Measurements from ENCODE around the gene FBLN7.

The FBLN7 gene

DNA sequence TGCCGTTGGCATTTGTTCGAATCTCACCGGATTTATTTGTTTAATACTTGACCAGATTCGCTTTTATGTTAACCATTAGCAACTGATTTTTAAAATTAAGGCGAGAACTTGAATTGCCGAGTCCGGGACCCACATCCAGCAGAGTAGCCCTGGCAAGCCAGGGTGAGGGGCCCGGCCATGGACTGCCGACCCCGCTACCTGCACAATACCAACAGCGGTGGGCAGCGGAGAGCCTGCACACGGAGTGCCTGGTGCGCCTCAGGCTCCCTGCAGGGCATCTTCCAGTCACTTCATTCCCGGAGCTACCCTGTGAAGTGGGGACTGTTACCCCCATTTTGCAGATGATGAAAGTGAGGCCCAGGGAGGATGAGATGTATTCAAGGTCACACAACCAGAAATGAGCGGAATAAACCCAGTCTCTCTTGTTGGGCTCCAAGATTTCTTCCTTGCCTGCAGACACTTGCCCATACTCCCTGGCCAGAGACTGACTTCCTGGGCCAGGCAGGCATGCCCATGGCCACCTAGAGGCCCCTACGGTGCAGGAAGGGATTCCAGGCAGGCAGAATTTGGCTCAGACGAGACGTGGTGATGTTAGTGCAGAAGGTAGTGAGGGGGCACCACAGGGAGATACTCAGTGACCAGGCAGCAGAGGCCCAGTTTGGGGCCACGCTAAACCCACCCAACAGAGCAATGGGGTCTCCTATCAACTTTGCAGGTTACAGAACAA, 2.9 kb downstream of the FBLN7 start:
- no peak for DNase-seq (ENCODE audit: low spot score)

DNA sequence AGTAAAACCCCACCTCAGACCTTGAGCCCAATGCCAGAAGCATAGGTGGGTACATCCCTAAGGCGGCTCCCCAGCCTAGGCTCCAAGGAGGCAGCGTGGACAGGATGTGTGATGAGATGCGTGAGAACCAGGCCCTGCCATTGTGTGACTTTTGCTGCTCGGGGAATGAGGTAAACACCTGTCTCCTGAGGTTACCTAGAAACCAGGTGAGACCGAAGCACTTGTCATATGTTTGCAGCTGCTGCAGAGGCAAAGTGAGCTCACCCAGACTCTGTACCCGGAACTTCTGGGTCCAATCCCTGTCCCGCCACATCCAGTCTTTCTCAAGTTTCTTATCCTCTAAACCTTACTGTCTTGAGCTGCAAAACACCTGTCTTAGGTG, 3.4 kb downstream of the FBLN7 start:
- no peak for DNase-seq (ENCODE audit: low spot score)

DNA sequence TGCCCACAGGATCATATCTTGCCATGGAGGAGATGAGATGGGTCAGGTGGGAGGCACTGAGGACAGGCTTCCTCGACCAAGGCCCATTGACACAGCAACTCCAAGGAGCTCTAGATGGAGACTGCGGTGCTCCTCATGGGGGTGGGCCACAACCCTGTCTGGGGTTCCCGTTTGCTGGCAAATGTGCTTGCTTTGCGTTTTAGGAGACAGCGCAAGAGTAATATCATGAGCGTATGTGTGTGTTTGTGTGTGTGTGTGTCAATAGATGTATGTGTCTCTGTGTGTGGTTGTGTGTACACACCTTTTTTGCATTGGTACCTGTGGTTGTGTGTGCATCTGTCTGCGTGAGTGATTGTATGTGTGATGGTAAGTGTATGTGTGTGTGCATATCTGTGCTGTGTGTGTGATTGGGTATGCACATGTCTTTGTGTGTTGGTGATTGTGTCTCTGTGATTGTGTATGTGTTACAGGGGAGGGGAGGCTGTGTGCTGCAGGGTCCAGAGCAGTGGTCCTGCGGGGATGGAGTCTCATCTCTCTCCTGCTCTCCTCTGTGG, 4.4 kb downstream of the FBLN7 start:
- DNase-seq (ENCODE audit: low spot score): no peak

DNA sequence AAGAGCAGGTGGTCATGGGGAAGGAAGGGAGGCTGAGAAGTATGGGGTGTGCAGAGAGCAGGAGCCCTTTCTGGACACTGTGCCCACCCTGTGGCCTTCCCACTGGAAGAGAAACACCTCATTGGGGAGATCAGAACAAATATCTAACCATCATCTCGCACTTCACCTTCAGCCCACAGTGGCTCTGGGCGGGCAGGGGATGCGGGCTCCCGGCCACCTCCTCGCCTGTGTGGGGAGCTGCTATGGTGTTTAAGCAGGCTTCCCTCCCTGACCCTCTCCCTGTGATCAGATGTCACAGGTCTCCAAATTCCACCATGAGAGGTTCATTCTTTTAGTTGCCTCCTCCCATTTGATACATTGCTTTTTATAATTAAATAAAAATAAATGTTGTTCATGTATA, 5.0 kb downstream of the FBLN7 start:
- no peak for DNase-seq (ENCODE audit: low spot score)

DNA sequence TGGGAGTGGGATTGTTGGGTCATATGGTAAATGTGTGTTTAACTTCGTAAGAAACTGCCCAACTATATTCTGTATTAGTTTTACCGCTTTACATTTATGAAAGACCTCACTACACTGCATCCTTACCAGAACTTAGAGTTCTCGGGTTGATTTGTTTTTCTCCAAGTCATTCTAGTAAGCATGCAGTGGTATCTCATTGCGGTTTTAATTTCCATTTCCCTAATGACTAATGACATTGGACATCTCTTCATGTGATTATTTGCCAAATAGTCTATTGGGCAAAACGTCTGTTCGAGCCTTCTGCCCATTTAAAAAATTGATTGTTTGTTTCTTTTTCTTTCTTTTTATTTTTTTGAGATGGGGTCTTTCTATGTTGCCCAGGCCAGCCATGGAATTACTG, 6.8 kb downstream of the FBLN7 start:
- DNase-seq (ENCODE audit: low spot score): no peak

DNA sequence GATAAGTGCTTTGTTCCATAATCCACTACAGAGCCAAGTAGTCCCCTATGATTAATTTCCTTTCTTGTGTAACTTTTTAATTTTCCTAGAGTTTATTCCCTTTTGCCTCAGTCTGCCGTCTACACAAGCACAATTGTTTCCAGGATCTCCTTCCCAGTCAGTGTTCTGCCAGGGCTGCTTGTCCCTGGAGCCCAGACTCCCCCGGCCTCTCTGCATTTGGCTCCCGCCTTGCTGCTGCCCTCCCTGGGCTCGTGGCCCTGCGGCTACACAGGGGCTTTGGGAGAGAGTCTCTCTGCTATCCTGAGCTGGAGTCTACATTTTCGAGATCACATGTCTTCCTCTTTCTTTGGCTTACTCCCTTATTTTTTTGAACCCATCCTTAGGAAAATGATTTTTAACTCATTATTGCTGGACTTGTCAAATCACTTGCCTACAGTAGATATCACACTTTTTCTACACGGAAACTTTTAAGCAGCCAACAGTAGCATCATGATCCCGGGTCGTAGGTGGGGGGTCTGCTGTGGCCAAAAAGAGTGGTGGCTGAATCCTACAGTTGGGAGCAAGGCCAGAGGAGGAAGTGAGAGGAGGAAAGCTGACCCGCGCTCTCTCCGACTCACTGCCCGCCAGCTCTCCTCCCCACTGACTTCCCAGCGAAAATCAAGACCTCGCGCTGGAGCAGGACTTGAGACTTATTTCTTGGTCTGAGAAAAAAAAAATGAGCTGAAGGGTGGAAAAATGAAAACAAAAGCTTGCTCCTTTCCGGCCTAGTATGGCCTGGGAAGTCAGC, 9.4 kb downstream of the FBLN7 start:
- no peak for DNase-seq (ENCODE audit: low spot score)

DNA sequence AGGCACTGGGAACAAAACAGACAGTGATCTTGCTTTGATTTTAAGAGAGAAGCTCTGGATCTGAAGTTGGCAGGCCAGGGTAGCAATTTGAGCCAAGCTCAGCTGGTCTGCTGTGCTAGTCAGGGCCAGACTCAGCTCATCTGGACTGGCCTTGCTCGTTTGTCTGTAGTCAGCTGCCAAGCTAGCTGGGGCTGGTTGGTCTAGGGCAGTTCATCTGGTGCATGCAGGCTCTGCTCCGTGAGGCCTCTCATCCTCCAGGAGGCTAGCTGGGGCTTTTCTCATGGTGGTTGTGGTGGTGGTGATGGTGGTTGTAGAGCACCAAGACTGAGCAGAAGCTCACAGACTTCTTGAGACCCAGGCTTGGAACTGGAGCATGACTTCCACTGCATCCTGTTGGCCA, 10.3 kb downstream of the FBLN7 start:
- DNase-seq (ENCODE audit: low spot score): no peak

DNA sequence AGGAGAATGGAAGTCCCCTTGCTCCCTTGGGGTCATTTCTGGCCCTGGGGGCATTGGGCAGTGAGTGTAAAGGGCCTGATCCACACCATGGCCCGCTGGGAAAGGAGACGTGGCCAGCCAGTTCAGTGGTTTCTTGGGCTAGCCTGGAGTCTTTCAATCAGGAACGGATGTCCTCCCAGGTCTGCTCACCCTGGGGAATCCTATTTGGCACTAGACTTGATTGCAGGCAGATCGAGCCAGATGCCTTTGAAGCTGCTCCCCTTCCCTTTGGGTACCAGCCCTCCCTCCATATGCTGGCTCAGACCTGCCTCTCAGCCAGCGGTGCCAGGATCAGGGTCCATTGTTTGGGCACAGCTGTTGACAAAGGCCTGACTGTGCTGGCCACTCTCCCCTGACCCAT, 11.0 kb downstream of the FBLN7 start:
- DNase-seq (ENCODE audit: low spot score): no peak

DNA sequence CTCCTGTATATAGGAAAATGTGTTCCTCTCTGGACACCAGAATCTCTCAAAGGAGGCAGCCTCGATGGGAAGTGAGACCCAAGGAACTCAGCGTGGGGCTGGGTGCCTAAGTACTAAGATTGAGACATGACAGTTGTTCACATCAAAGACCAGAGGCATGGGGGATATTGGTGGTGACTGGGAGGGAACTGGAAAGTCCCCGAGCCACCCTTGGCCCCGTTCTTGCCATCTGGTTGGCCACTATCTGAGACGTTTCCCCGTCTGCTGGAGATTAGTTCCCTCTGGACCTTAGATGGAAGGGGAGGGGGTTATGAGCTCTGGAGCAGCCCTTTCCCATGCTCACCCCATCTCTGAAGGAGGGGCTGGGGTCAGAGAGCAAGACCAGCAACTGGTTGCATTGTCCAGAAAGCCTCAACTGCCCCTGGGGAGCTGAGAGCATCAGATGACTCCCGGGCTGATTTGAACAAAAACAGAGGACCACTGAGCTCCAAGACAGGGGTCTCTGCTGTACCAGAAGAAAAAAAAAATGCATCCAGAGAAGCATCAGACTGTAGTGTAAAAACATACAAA, 11.8 kb downstream of the FBLN7 start:
- no peak for DNase-seq (ENCODE audit: low spot score)

DNA sequence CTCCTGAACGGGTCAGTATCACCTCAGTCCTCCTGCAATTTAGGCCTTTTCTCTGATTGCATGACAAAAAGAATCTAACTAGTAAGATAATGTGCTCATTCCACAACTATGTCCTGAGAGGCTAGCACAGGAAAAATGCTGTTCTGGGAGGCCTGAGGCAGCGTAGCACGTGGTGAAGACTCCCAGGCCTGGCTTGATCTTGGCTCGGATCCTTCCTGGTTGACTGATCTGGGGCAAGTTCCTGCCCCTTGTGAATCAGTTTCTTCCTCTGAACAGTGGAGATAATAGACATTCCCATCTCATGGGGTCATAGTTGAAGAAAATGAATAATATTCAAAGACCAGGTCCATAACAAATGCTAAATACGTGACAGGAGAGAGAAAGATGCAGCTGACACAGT, 12.3 kb downstream of the FBLN7 start:
- DNase-seq (ENCODE audit: low spot score): no peak

DNA sequence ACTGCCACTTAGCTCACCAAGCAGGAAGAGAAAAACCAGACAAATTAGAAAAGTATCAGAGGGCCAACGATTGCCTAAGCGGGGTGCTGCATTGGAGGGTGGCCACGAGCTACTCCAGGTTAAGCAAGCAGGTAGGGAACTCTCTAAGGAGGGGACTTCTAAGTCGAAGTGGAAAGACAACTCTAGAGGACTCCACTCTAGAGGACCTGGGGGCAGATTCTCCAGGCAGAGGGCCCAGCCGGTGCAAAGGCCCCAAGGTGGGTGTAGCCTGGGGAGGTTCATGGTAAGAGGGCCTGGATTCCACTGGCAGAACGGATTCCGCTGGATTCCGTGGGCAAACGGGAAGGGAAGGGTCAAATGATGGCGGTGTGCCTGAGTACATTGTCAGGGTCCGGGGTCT, 12.7 kb downstream of the FBLN7 start:
- no peak for DNase-seq (ENCODE audit: low spot score)

DNA sequence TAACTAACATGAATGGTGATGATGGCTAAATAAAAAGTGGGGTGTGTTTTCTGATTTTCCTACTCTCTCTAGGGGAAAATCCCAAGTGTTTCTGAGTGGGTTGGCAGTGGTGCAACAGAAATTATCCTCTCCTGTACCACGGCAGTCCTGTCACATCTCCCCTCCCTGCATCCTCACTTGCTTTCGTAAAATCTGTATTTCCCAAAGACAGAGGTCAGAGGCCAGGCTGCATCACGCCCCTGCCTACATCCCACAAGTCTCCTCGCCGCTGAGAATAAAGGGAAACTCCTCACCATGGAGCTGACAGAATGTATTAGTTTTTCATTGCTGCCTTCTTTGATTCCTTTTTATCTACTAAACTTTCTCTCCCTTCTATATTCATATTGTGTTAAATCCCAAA, 13.1 kb downstream of the FBLN7 start:
- DNase-seq (ENCODE audit: low spot score): no peak

DNA sequence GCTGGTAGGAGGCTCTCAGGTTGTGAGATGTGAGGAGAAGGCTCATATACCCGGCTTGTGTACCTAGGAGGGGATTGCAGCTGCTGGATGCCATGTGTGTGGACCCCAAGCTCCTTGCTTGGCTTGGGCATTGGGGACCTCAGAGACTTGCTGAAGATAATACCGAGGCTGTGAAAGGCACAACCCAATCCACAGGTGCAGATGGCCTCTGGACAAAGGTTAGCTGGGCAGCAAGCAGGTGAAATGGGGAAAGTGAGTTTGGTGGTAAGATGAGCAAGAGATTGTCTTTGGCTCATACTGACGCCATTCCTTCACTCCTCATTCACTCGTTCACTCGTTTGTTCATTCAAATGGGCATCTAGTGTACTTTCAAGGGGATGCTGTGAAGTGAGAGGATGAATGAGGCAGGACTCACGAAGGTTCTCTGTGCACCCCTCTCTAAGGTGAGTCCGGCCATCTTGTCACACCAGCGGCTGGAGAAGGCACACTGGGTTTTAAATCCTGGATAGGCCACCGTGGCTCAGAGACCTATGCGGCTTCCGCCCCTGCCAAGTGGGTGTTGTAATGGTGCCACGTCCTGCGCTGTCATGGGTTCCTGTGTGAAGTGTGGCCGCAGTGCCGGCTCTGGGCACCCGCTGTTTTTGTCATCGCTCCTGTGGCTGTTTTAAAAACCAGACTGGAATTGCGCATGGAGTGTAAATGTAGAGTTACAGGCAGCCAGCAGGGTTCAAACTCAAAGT, 13.7 kb downstream of the FBLN7 start:
- no peak for DNase-seq (ENCODE audit: low spot score)

DNA sequence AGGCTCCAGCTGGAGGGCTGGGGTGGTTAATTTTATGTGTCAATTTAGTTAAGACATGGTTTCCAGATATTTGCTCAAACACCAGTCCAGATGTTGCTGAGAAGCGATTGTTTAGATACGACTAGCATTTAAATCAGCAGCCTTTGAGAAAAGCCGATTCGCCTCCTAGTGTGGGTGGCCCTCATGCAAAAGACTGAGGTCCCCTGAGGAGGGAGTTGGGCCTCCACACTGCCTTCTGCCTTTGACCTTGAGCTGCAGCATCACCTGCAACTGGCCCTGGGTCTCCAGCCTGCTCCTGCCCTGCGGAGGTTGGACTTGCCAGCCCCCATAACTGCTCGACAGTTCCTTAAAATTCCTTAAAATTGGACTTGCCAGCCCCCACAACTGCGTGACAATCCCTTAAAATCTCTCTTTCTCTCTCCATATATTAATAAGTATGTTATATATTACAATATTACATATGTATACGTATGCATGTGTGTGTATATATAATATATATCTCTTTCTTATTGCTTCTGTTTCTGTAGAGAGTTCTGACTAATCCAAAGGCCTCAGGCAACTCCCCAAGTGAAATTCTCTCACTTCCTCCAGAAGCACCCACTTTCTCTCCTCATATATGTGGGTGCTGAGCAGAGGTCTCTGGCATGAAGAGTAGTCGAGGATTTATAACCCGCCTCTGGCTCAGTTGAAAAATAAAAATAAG, 14.4 kb downstream of the FBLN7 start:
- DNase-seq (ENCODE audit: low spot score): no peak

DNA sequence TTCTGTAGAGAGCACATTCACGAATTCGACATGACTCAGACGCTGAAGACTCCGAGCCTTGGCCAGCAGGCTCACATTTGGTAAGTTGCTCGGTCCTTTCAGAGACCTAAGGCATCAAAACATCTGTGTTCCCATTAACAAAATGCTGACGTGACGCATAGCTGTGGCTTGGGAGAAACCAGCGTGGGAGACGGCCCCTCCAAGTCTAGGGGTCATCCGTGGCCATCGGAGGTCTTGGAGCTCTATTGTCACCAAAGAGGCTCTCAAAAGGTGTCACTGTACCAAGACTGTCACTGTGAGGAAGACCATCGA, 14.9 kb downstream of the FBLN7 start:
- DNase-seq (ENCODE audit: low spot score): no peak

DNA sequence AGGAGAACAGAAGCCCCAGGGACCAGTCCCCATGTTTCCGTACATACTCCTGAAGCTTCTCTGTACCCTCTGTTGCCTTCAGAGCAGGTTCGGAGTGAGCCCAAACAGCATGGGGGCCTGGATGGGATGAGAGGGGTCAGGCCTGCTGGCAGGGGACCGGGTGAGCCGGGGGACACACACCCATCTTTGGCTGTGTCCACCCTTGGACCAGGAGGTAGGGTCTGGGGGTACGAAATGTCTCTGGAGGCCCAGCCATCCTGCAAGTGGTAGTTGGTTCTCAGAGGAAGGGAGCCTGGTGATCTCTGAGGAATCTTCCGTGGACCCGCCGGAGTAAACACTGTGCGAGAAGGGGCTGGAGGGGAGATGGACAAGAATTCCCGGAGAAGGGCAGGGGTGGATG, 15.3 kb downstream of the FBLN7 start:
- no peak for DNase-seq (ENCODE audit: low spot score)

DNA sequence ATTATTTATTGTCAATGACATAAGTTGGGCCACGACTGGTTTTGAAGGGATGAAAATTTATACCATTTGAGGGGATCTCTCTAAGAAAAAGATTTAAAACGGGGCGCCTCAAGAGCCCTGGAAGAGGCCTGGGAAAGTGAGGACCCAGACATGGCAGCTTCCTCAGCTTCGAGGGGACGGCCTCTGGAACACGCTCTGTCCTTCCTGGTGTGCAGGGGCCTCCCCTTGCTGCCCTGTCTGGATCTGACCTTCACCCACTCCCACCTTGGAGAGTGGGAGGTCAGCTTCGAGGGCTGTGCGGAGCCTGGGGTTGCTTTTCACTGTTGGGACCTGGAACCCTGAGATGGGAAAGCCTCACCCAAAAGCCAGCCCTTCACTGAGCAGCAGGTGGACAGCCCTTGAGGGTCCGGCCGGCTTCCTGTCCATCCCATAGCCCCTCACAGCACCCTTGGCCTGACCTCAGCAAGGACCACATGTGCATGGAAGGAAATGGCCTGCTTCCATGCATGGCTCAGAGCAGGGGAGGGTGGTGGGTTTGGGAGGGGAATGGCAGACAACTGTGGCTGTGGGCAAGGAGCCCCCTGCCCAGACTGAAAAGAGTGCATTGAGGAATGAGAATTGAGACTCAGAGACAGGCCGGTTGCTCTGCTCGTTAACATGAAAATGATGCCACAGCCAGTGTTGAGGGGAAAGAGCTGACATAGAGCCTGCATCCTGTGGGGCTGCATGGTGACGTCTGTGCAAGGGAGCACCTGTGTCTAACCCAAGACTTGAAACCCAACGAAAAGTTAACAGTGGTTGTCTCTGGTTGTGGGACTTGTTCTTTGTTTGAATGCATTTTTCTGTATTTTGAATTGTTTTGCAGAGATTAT, 16.3 kb downstream of the FBLN7 start:
- DNase-seq (ENCODE audit: low spot score): peak; percentile 59

DNA sequence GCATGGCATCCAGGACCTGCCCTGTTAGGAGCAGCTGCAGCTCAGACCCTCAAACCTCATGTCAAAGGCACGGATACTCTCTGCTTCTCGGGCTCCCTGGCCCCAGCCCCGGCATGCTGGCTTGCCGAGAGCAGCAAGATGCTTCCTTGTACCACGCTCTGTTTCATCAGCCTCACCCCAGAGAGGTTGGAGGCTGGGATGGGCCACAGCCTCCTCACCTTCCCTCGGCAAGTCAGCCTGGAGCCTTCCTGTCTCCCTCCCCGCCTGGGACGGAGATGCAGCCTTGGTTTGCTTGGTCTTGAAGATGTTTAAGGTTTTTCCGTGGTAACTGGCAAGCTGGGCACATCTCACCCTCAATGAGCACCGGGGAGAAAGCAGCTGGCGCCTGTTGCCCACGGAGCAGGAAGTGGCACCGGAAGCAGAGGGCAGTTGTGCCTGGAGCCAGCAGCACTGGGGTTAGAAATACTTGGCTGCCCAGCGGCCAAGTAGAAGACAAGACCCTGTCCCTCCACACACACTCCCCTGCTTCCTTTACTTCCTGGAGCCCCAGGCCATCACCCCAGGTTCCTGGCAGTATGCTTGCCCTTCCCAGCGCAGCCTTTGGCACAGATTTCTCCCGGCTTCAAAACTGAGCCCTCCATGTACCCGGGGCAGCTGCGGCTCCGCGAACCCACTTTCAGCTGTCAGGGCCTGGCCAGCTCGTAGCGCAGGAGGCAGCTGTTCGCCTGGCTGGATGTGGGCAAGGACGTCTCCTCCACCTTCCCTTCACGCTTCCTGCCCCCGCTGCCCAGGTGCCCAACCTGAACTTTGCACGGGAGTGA, 17.4 kb downstream of the FBLN7 start:
- peak; percentile 17 for DNase-seq (ENCODE audit: low spot score)

DNA sequence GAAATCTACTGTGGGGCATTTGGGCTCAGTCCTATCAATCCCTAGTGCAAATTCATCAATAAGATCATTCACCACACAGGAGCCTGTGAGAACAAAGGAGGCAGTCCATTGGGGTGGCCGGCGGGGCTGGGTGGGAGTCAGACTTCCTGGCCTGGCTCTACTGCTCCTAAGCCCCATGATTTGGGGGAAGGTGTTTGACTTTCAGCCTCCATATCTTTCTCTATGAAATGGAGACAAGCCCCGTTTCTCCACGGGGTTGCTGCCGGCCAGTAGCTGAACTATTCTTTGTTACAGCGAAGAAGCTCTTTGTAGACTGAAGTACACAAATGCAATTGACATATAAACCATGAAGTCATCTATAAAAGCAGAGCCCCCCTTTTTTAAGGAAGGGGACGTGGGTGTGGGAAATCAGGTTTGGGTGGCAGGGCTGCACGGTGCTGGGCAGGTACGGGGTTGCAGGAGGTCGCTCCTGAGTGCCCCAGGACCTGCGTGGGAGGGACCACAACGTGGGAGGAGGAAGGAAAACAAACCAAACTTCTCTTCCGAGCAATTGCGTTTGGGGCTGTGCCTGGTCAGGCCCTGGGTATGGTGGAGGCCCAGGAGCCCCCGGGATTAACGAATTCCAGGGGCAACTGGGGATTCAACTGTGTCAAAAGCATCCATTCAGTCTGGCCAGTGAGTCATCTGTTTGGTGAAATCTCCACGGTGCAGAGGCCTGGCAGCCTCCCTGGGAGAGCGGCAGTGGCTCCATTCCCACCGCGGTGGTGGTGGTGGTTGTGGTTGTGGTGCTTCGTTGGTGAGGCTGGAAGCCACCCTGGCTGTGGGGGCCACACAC, 18.2 kb downstream of the FBLN7 start:
- no peak for DNase-seq (ENCODE audit: low spot score)

All from NAMALWA (cell line).